Endothelial cell of umbilical vein (primary cell): ENCODE data around the gene CCDC85C.

Experiments used
- EZH2 ChIP-seq: IDR thresholded peaks from 2 replicates; pipeline ENCODE4 v1.6.1; 2012; ENCODE audit warnings: borderline replicate concordance, low read depth, mild to moderate bottlenecking, moderate library complexity, low read length, inconsistent platforms; ENCODE audit not compliant: severe bottlenecking
- FOS ChIP-seq: IDR thresholded peaks from 2 replicates; pipeline ENCODE4 v1.6.1; 2011; ENCODE audit warnings: mild to moderate bottlenecking, low read length, moderate library complexity, borderline replicate concordance; ENCODE audit not compliant: insufficient read depth
- GATA2 ChIP-seq: IDR thresholded peaks from 2 replicates; pipeline ENCODE4 v1.7.0; 2011; ENCODE audit warnings: low read depth, mild to moderate bottlenecking, moderate library complexity, mixed read lengths, low read length; ENCODE audit not compliant: insufficient read length, insufficient read depth
- JUN ChIP-seq: IDR thresholded peaks from 2 replicates; pipeline ENCODE4 v1.6.1; 2011; ENCODE audit warnings: borderline replicate concordance, low read depth; ENCODE audit not compliant: insufficient read length, insufficient read depth
- MAX ChIP-seq: IDR thresholded peaks from 2 replicates; pipeline ENCODE4 v1.6.1; 2011; ENCODE audit not compliant: insufficient read depth, insufficient read length
- MYC ChIP-seq: IDR thresholded peaks from one replicate; pipeline ENCODE4 v1.6.1; 2011; ENCODE audit warnings: mild to moderate bottlenecking, low read depth, low read length
- POLR2A ChIP-seq: IDR thresholded peaks from 2 replicates; pipeline ENCODE4 v1.6.1; 2012; ENCODE audit warnings: low read depth, mild to moderate bottlenecking, control low read depth, low read length
- POLR2AphosphoS5 ChIP-seq: IDR thresholded peaks from 2 replicates; pipeline ENCODE4 v1.6.1; 2012; ENCODE audit warnings: low read depth, mild to moderate bottlenecking, control low read depth, low read length, moderate library complexity; ENCODE audit not compliant: insufficient read depth
- TF ChIP-seq, protein P1 (sequence below), 2 donors: IDR thresholded peaks; 1 replicate in 1 of 2; 2 replicates in 1 of 2; pipeline ENCODE4 v1.5.1; 2011; ENCODE audit warnings: low read length in 2 of 2, mild to moderate bottlenecking in 2 of 2, moderate library complexity in 2 of 2, control low read depth in 1 of 2, inconsistent platforms in 1 of 2, low read depth in 1 of 2; ENCODE audit not compliant: insufficient read depth in 1 of 2; ENCODE audit errors: extremely low read depth in 1 of 2

- TF ChIP-seq, protein P1, sequence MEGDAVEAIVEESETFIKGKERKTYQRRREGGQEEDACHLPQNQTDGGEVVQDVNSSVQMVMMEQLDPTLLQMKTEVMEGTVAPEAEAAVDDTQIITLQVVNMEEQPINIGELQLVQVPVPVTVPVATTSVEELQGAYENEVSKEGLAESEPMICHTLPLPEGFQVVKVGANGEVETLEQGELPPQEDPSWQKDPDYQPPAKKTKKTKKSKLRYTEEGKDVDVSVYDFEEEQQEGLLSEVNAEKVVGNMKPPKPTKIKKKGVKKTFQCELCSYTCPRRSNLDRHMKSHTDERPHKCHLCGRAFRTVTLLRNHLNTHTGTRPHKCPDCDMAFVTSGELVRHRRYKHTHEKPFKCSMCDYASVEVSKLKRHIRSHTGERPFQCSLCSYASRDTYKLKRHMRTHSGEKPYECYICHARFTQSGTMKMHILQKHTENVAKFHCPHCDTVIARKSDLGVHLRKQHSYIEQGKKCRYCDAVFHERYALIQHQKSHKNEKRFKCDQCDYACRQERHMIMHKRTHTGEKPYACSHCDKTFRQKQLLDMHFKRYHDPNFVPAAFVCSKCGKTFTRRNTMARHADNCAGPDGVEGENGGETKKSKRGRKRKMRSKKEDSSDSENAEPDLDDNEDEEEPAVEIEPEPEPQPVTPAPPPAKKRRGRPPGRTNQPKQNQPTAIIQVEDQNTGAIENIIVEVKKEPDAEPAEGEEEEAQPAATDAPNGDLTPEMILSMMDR (IDR thresholded peaks at IDR 0.05; ENCODE audit: extremely low read depth in 1 of 2, insufficient read depth in 1 of 2, low read depth in 1 of 2, low read length in 2 of 2): no peak
- TF ChIP-seq POLR2AphosphoS5: peak; percentile 55
- no peak for TF ChIP-seq POLR2A
- TF ChIP-seq EZH2: no peak
- no peak for TF ChIP-seq GATA2
- TF ChIP-seq MAX: no peak
- TF ChIP-seq JUN: no peak
- TF ChIP-seq MYC: no peak
- TF ChIP-seq FOS: no peak
These were observed 24.0 kb downstream of the CCDC85C start for GRCh38 chr14:99579903-99580571.
